Measurements from ENCODE around the gene ZNF579.

- TF ChIP-seq, protein P1, sequence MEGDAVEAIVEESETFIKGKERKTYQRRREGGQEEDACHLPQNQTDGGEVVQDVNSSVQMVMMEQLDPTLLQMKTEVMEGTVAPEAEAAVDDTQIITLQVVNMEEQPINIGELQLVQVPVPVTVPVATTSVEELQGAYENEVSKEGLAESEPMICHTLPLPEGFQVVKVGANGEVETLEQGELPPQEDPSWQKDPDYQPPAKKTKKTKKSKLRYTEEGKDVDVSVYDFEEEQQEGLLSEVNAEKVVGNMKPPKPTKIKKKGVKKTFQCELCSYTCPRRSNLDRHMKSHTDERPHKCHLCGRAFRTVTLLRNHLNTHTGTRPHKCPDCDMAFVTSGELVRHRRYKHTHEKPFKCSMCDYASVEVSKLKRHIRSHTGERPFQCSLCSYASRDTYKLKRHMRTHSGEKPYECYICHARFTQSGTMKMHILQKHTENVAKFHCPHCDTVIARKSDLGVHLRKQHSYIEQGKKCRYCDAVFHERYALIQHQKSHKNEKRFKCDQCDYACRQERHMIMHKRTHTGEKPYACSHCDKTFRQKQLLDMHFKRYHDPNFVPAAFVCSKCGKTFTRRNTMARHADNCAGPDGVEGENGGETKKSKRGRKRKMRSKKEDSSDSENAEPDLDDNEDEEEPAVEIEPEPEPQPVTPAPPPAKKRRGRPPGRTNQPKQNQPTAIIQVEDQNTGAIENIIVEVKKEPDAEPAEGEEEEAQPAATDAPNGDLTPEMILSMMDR (IDR thresholded peaks at IDR 0.05), result peak in 5 of 7 experiments; percentile 54 to 69 (median 62)
- no peak for TF ChIP-seq POLR2A (IDR thresholded peaks at IDR 0.05)
Observed at GRCh38 chr19:55605637-55606470, 25.2 kb upstream of the ZNF579 start, which contains the start of gene ZNF865.

Measured in stomach (tissue), 4 donors.